Immature natural killer cell (primary cell): ENCODE measurements around the gene MED9. TPM values are rescaled to one million over a fixed set of nuclear protein-coding genes. Genes with fewer than 3 reads are reported as not detected.

Source experiments
- DNase-seq, 3 donors: peaks; one replicate each; pipeline ENCODE4 v3.0.0; 2022; ENCODE audit warnings: mixed read lengths in 1 of 3
- H3K27ac Mint-ChIP-seq, 6 donors: one replicate each; pipeline ENCODE4 v1.8.0; 2020; ENCODE audit warnings: mixed read lengths in 6 of 6, mild to moderate bottlenecking in 5 of 6, inconsistent platforms in 4 of 6, moderate library complexity in 3 of 6
- H3K27me3 Mint-ChIP-seq, 3 donors: one replicate each; pipeline ENCODE4 v1.8.0; 2020 to 2021; ENCODE audit warnings: low read depth in 3 of 3, mild to moderate bottlenecking in 3 of 3, mixed read lengths in 3 of 3, moderate library complexity in 3 of 3, inconsistent platforms in 1 of 3
- H3K36me3 Mint-ChIP-seq, 3 donors: one replicate each; pipeline ENCODE4 v1.8.0; 2020; ENCODE audit warnings: mixed read lengths in 3 of 3, inconsistent platforms in 2 of 3, mild to moderate bottlenecking in 2 of 3
- H3K4me1 Mint-ChIP-seq, 2 donors: one replicate each; pipeline ENCODE4 v1.8.0; 2020; ENCODE audit warnings: inconsistent platforms in 2 of 2, mild to moderate bottlenecking in 2 of 2, mixed read lengths in 2 of 2, moderate library complexity in 1 of 2
- H3K4me3 Mint-ChIP-seq, 5 donors: one replicate each; pipeline ENCODE4 v1.8.0; 2020; ENCODE audit warnings: mild to moderate bottlenecking in 5 of 5, mixed read lengths in 5 of 5, inconsistent platforms in 3 of 5, moderate library complexity in 3 of 5
- H3K9me3 Mint-ChIP-seq, 6 donors: one replicate each; pipeline ENCODE4 v1.8.0; 2020; ENCODE audit warnings: mild to moderate bottlenecking in 6 of 6, mixed read lengths in 6 of 6, inconsistent platforms in 4 of 6, moderate library complexity in 3 of 6
- polyA plus RNA-seq, 3 donors: library from polyadenylated mRNA; unstranded; fragments of 300-500 nt; fragmentation: Illumina TruSeq; gene quantifications; one replicate each; pipeline ENCODE4 v1.2.3, GENCODE V29; 2021

MED9 gene
- polyA plus RNA-seq, 3 donors from 2014 or later, result 10.9 to 21.5 (median 14.0) TPM

GRCh38 chr17:17497065-17497844 lies 20.5 kb downstream of the MED9 start:
- Mint-ChIP-seq H3K4me1 (peaks cover 9 to 13% of the 10 kb centered on the region in 2 donors), H3K36me3 (peaks cover 3 to 8% (median 5%) of the 10 kb centered on the region in 3 donors), H3K4me3 (peak overlapping the region; percentile 33 to 67 (median 45)), H3K9me3 (no peaks in the 10 kb centered on the region), H3K27ac (no peak overlapping the region), H3K27me3 (peaks cover 3 to 7% (median 5%) of the 10 kb centered on the region in 3 donors)
- DNase-seq, result no peak

DNA sequence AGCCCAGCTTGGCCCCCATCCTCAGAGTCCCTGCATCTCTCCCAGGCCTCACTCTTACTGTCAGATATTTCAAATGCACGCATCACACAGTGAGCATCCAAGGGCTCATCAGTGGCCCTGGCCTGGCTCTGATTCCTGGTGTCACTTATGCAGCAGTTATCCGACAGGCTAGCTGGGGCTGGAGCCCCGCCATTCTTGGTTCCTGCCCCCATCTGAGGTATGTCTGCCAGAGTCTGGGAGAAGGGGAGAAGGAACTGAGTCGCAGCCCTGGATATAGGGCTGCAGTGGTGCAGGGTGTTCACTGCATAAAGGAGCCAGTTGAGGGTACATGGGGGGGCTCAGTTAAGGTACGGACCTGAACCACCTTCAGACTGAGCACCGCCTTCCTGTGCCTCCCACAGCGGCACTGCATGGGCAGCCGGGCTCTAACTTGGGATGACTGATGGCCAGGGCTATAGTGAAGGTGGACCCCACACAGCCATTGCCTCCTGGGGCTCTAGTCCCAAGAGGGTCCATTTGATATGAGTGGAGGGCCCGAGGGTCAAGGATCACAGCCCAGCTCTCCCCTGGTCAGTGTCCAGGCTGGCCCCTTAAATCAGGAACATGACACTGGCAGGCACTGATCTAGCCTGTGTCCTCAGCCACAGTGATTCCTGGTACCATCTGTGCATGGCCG lies 21.2 kb downstream of the MED9 start:
- peaks cover 9 to 13% of the 10 kb centered on the region in 2 donors for H3K4me1 Mint-ChIP-seq
- no peaks in the 10 kb centered on the region for H3K9me3 Mint-ChIP-seq
- peaks cover 0 to 3% (median 0%) of the 10 kb centered on the region in 3 donors for H3K36me3 Mint-ChIP-seq
- peaks cover 3 to 6% (median 5%) of the 10 kb centered on the region in 3 donors for H3K27me3 Mint-ChIP-seq
- peak overlapping the region in 2 of 5 donors; percentile 45 to 67 for H3K4me3 Mint-ChIP-seq
- DNase-seq, result no peak
- no peak overlapping the region for H3K27ac Mint-ChIP-seq

DNA sequence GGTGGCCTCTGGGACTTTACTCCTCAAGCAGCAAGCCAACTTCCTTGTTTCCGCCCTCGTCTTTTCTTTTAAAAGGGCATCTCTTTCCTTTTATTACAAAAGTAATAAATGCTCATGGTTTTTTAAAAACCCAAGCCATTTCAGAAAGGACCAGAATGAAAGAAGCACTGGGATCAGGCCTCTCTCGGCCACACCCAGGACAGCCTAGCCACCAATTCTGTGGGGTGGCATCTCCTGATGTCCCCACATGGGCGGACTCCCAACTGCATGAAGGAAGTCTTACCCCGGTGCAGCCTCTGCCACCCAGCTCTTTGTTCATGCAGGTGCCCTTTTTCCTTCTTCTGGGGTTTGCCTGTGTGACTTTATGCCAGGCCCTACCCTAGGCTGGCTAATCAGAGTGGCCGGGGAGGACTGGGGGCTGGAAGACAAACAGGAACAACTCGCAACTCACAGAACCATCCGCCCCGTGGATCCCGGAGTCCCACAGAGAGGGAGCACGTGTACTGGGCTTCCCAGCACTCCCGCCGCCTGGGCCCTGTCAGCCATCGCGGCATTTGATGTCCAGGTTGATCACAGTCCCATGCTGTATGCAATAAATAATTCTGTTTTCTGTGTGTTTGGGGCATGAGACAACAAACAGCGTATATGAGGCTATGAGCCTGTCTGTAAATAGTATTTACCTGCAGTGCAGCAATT lies 22.0 kb downstream of the MED9 start:
- H3K27ac Mint-ChIP-seq, result no peak overlapping the region

DNA sequence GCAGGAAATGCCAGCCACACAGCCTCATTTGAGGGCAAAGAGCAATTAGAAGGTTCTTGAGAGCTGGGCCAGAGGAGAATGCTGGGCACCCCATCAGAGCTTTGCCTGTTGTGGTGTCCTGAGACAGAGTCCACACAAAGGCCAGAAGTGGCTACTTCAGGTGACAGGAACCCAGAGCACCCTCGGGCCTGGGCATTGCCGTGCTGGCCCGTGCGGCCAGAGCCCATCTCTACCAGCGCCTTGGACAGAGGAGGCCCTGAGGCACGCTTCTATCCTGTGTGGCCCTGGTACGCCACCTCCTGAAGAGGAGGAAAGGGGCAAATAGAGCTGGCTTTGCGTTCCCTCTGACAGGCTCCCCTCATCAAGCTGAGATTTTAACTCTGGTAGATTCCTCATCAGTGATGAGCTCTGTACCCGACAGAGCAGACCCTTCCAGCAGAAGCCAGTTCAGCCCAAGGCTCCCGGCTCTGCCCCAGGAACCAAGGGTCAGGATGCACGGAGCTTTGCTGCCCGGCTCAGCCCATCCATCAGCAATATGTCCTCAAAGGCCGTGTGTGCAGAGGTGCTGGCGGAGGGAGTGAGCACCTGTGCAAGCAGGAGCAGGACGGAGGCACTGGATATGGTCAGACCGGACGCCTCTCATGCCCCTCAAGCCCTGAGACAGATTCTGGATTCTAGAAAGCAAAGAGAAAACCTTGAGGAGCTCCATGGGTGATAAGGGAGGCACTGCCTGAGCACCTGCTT lies 22.8 kb downstream of the MED9 start:
- Mint-ChIP-seq H3K4me1 (peaks cover 9 to 12% of the 10 kb centered on the region in 2 donors), H3K27me3 (peaks cover 3 to 6% (median 5%) of the 10 kb centered on the region in 3 donors), H3K27ac (no peak overlapping the region), H3K4me3 (no peak overlapping the region), H3K9me3 (no peaks in the 10 kb centered on the region), H3K36me3 (no peaks in the 10 kb centered on the region)
- DNase-seq, result no peak

More for the DNA sequence above, 22.0 kb downstream of the MED9 start:
- no peaks in the 10 kb centered on the region for H3K9me3 Mint-ChIP-seq
- peaks cover 9 to 12% of the 10 kb centered on the region in 2 donors for H3K4me1 Mint-ChIP-seq
- no peak for DNase-seq
- H3K36me3 Mint-ChIP-seq, result no peaks in the 10 kb centered on the region
- H3K4me3 Mint-ChIP-seq, result peak overlapping the region in 2 of 5 donors; percentile 5 to 38
- peaks cover 3 to 6% (median 5%) of the 10 kb centered on the region in 3 donors for H3K27me3 Mint-ChIP-seq

DNA sequence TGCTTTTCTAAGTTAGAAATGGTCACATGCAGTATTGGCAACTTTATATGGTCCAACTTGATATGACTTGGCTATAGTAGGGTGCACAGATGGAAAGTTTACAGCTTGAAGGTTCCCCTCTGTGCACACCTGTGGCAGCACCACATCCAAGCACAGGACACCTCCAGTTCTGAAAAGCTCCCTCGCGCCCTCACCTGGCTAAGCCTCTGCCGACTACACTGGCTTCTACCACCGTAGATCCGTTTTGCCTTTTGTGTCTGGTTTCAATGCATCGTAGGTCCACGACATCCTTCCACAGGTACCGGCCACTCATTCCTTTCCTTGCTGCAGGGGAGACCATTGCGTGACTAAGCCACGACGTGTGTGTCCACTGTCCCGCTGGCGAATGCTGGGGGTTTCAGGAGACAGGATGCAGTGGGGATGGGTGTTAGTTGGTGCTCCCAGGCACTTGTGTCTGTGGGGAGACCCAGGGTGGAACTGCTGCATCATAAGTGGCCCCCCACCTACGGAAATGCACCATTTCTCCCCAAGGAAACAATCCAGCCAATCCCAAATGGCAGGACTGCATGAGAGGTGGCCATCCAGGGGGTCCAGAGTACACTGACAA lies 24.3 kb downstream of the MED9 start:
- Mint-ChIP-seq H3K27me3 (peaks cover 0 to 3% (median 0%) of the 10 kb centered on the region in 3 donors), H3K4me3 (no peak overlapping the region), H3K27ac (no peak overlapping the region), H3K4me1 (peaks cover 0 to 3% of the 10 kb centered on the region in 2 donors), H3K36me3 (no peaks in the 10 kb centered on the region), H3K9me3 (no peaks in the 10 kb centered on the region)
- no peak for DNase-seq

- Mint-ChIP-seq H3K9me3 (no peaks in the 10 kb centered on the region), H3K27me3 (peaks cover 0 to 3% (median 0%) of the 10 kb centered on the region in 3 donors), H3K36me3 (no peaks in the 10 kb centered on the region), H3K4me3 (no peak overlapping the region), H3K27ac (peak overlapping the region in 1 of 6 donors; percentile 72), H3K4me1 (no peaks in the 10 kb centered on the region)
- DNase-seq, result no peak
Observed at GRCh38 chr17:17502741-17503565, 26.2 kb downstream of the MED9 start.

- Mint-ChIP-seq H3K9me3 (no peaks in the 10 kb centered on the region), H3K36me3 (no peaks in the 10 kb centered on the region), H3K4me3 (no peak overlapping the region), H3K27me3 (peaks cover 0 to 3% (median 0%) of the 10 kb centered on the region in 3 donors), H3K27ac (no peak overlapping the region), H3K4me1 (no peaks in the 10 kb centered on the region)
- DNase-seq, result no peak
Observed at GRCh38 chr17:17503566-17504130, 26.8 kb downstream of the MED9 start.

DNA sequence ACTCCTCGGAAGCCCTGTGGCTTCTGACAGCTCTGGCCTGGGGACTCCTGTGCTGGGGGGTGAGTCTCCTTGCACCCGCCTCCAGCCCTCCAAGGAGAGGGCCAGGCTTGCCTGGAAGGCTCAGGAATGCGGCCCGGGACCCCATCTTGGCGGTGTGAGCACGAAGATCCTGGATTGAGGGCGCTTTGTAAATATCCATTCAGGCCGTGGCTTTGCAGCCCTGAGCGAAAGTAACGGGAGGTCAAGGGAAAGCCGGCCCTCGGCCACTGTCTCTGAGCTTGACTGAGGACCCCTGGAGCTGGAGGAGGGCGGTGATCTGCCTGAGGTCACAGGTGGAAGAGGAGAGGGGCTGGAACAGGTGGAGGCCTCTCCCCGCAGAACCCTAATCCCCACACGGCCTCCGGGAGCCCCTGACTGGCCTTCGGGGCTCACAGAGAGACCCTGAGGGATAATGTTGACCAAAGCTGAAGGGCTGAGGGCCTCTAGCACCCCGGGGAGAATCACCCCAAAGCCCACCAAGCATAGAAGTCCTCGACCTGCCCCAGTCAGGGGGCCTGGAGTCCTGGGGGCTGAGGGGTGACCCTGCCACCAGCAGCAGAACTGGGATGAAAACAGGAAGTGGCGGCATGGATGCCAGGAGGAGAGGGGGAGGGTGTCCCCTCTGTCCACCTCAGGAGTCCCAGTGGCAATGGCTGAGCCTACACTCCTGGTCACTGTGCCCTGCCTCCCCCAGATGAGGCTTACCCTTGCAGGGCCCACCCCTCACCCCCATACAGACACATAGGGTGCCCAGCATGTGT lies 27.7 kb downstream of the MED9 start:
- no peaks in the 10 kb centered on the region for H3K36me3 Mint-ChIP-seq
- peaks cover 0 to 3% (median 0%) of the 10 kb centered on the region in 3 donors for H3K27me3 Mint-ChIP-seq
- no peaks in the 10 kb centered on the region for H3K9me3 Mint-ChIP-seq
- DNase-seq, result no peak
- H3K4me3 Mint-ChIP-seq, result no peak overlapping the region
- H3K4me1 Mint-ChIP-seq, result no peaks in the 10 kb centered on the region
- H3K27ac Mint-ChIP-seq, result no peak overlapping the region

DNA sequence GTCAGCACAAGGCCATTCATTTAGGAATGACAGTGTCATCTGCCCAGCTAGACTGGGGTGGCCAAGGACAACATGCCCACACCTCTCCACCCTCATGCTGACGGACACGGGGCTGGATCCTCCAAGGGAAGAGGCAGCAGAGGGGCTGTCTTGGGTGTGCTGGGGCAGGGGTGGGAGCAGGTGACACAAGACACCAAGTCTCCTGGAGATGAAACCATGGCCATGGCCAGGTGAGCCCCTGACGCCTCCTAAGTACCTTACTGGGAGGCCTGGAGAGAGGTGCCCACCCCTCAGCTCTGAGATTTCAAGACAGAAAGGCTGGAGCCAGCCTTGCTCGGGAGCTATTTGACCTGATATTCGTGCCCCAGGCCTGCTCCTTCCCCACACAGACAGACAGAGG lies 28.4 kb downstream of the MED9 start:
- Mint-ChIP-seq H3K27me3 (peaks cover 0 to 3% (median 0%) of the 10 kb centered on the region in 3 donors), H3K9me3 (no peaks in the 10 kb centered on the region), H3K36me3 (no peaks in the 10 kb centered on the region), H3K4me1 (no peaks in the 10 kb centered on the region), H3K27ac (no peak overlapping the region), H3K4me3 (no peak overlapping the region)
- DNase-seq, result no peak

- Mint-ChIP-seq H3K9me3 (no peaks in the 10 kb centered on the region), H3K27ac (no peak overlapping the region), H3K4me3 (no peak overlapping the region), H3K4me1 (no peaks in the 10 kb centered on the region), H3K27me3 (peaks cover 0 to 2% (median 0%) of the 10 kb centered on the region in 3 donors), H3K36me3 (no peaks in the 10 kb centered on the region)
- no peak for DNase-seq
Observed at GRCh38 chr17:17505610-17506171, 28.9 kb downstream of the MED9 start.

- no peaks in the 10 kb centered on the region for H3K4me1 Mint-ChIP-seq
- H3K27me3 Mint-ChIP-seq, result no peaks in the 10 kb centered on the region
- no peak for DNase-seq
- no peaks in the 10 kb centered on the region for H3K9me3 Mint-ChIP-seq
- H3K27ac Mint-ChIP-seq, result no peak overlapping the region
- H3K36me3 Mint-ChIP-seq, result no peaks in the 10 kb centered on the region
- no peak overlapping the region for H3K4me3 Mint-ChIP-seq
Observed at GRCh38 chr17:17506181-17506741, 29.5 kb downstream of the MED9 start.
